GM12878 (cell line): Measurements from ENCODE around the gene ZG16. TPM values are rescaled to one million over a fixed set of nuclear protein-coding genes. Genes with fewer than 3 reads are reported as not detected.

Source experiments
- ATAC-seq: fragments of 200-7000 bp; cut with Tn5 transposase; 3 replicates; pipeline ENCODE4 v1.9.1; 2020; ENCODE audit warnings: mild to moderate bottlenecking, moderate library complexity
- BruUV-seq: library from RNA; stranded (reverse); fragments of 400-500 nt; replicated peaks from 2 replicates; lab custom pipeline; 2021; lab: Mats Ljungman, UMichigan
- CTCF ChIA-PET: fragments of 300-600 bp; sonication (Branson Sonifier 250); formaldehyde crosslinking; extraction: SDS; loops from one replicate; lab custom pipeline; 2021; ENCODE audit warnings: inconsistent platforms; lab: Yijun Ruan, JAX
- POLR2A ChIA-PET: fragments of 350-600 bp; formaldehyde crosslinking; extraction: SDS; loops from one replicate; lab custom pipeline; 2021; ENCODE audit warnings: inconsistent platforms; lab: Charles Lee
- RAD21 ChIA-PET: fragments of 300-600 bp; sonication (Branson Sonifier 250); formaldehyde crosslinking; loops from one replicate; lab custom pipeline; 2023; ENCODE audit warnings: antibody characterized with exemption; ENCODE audit not compliant: unreplicated experiment; lab: Charles Lee
- SMC1A ChIA-PET: fragments of 300-600 bp; sonication (Branson Sonifier 250); formaldehyde crosslinking; loops from one replicate; lab custom pipeline; 2023; ENCODE audit not compliant: unreplicated experiment, uncharacterized antibody; lab: Charles Lee
- DNase-seq: peaks from one replicate; pipeline ENCODE4 v3.0.0-alpha.2; 2011; ENCODE audit warnings: low read depth, low spot score
- FAIRE-seq: peaks from 3 replicates; lab custom pipeline; 2011; peaks lifted over from hg19 to GRCh38; lab: Jason Lieb, UNC
- H2AFZ ChIP-seq: 2 replicates; pipeline ENCODE4 v1.6.0; 2011; ENCODE audit warnings: low read depth, low read length, control low read depth; ENCODE audit not compliant: control insufficient read depth
- H3K27ac ChIP-seq: 2 replicates; pipeline ENCODE4 v1.5.1; 2011; ENCODE audit warnings: control low read depth; ENCODE audit not compliant: control insufficient read depth, insufficient read depth
- H3K27me3 ChIP-seq, 2 experiments: replicated peaks in 1 of 2; 2 replicates each; pipeline versions ENCODE4 v1.6.0 to v1.6.1; 2011; ENCODE audit warnings: low read length in 1 of 2; ENCODE audit not compliant: control insufficient read depth in 2 of 2, insufficient read depth in 2 of 2
- H3K36me3 ChIP-seq, 2 experiments: 2 replicates each; pipeline ENCODE4 v1.5.1; 2011; ENCODE audit warnings: low read length in 1 of 2; ENCODE audit not compliant: control insufficient read depth in 2 of 2, insufficient read depth in 2 of 2
- H3K4me1 ChIP-seq: 2 replicates; pipeline ENCODE4 v1.6.1; 2011; ENCODE audit warnings: mild to moderate bottlenecking, low read length, moderate library complexity, mixed read lengths; ENCODE audit not compliant: control insufficient read depth, insufficient read depth
- H3K4me2 ChIP-seq: 2 replicates; pipeline ENCODE4 v1.6.0; 2011; ENCODE audit warnings: control low read depth; ENCODE audit not compliant: control insufficient read depth, insufficient read depth
- H3K4me3 ChIP-seq: fragments of 200-600 bp; sonication (generic); 2 replicates; pipeline ENCODE4 v1.5.1; 2016
- H3K79me2 ChIP-seq: 2 replicates; pipeline ENCODE4 v1.6.0; 2011; ENCODE audit warnings: low read length; ENCODE audit not compliant: control insufficient read depth, insufficient read depth
- H3K9ac ChIP-seq: 2 replicates; pipeline ENCODE4 v1.8.0; 2011; ENCODE audit warnings: low read length, control low read depth, mixed read lengths; ENCODE audit not compliant: control insufficient read depth, insufficient read depth
- H3K9me3 ChIP-seq: replicated peaks from 3 replicates; pipeline ENCODE4 v1.5.1; 2011; ENCODE audit warnings: mild to moderate bottlenecking, low read length; ENCODE audit not compliant: control insufficient read depth, insufficient read depth
- H4K20me1 ChIP-seq: 2 replicates; pipeline ENCODE4 v1.6.0; 2011; ENCODE audit not compliant: control insufficient read depth, insufficient read depth
- DPF2 ChIP-seq: fragments of 450-650 bp; IDR thresholded peaks from 2 replicates; pipeline ENCODE4 v1.6.1; 2017; ENCODE audit warnings: mild to moderate bottlenecking
- IKZF2 ChIP-seq, 2 experiments: fragments of 450-650 bp; IDR thresholded peaks; 2 replicates each; pipeline ENCODE4 v1.6.1; 2017; ENCODE audit warnings: mild to moderate bottlenecking in 2 of 2, moderate library complexity in 2 of 2
- NFYB ChIP-seq: IDR thresholded peaks from 2 replicates; pipeline ENCODE4 v1.6.1; 2011; ENCODE audit warnings: low read depth, mild to moderate bottlenecking, low read length, improper control_type of control experiment, moderate library complexity; ENCODE audit not compliant: insufficient read depth
- SMARCA5 ChIP-seq: fragments of 450-650 bp; IDR thresholded peaks from 2 replicates; pipeline ENCODE4 v1.6.1; 2017; ENCODE audit warnings: mild to moderate bottlenecking
- SP1 ChIP-seq: IDR thresholded peaks from one replicate; pipeline ENCODE4 v1.6.1; 2011; ENCODE audit warnings: low read depth, low read length
- SUPT20H ChIP-seq: IDR thresholded peaks from 2 replicates; pipeline ENCODE4 v1.6.1; 2011; ENCODE audit warnings: low read depth, mild to moderate bottlenecking, low read length, moderate library complexity, borderline replicate concordance; ENCODE audit not compliant: control insufficient read depth
- WGBS: methylation state at CpG from one replicate; pipeline ENCODE4 v1.1.6; 2016; ENCODE audit warnings: low lambda C conversion rate; ENCODE audit not compliant: insufficient replicate concordance, insufficient coverage; ENCODE audit errors: missing lambda C conversion rate; 5-methylcytosine and 5-hydroxymethylcytosine counted together
- in situ Hi-C: fragments of 300-500 bp; cut with MboI; formaldehyde crosslinking; loops from 9 replicates; pipeline ENCODE4 v1.14.3; 2018; ENCODE audit warnings: mixed read lengths
- intact Hi-C: fragments of 100-400 bp; cut with micrococcal nuclease; formaldehyde crosslinking; loops from one replicate; pipeline ENCODE4 v1.14.2; 2022; ENCODE audit not compliant: unreplicated experiment
- polyA plus RNA-seq, 11 experiments: library from polyadenylated mRNA; depleted of rRNA in 4 of 11; unstranded in 6 of 11; stranded (reverse) in 5 of 11; fragments of >200 nt; fragmentation: Nextera tagmentation in 4 of 11; fragmentation: Illumina TruSeq in 1 of 11; extraction: Ambion mirVana in 4 of 11; extraction: Trizol in 1 of 11; gene quantifications; 1 replicate in 1 of 11; 2 replicates in 10 of 11; pipeline versions ENCODE4 v1.2.1 to v1.2.3, GENCODE V29; 2011 to 2016; ENCODE audit warnings: inconsistent platforms in 2 of 11, missing spikeins in 2 of 11, low read depth in 1 of 11
- total RNA-seq, 4 experiments: library from RNA; depleted of rRNA in 3 of 4; stranded (reverse); fragments of >200 nt in 3 of 4; fragmentation: Illumina TruSeq in 1 of 4; extraction: Trizol in 1 of 4; gene quantifications; 2 replicates each; pipeline versions ENCODE4 v1.2.1 to v1.2.3, GENCODE V29; 2013 to 2021
- TF ChIP-seq, protein P1 (sequence below): fragments of 450-650 bp; IDR thresholded peaks from 2 replicates; pipeline ENCODE4 v1.6.1; 2016; ENCODE audit warnings: mild to moderate bottlenecking

The ZG16 gene
- total and polyA plus RNA-seq, 10 of the 15 experiments (the other 5 are each of a cell fraction or from before 2014, with no cell fraction given), result not detected

- no peaks in the 10 kb centered on the region for H4K20me1 ChIP-seq
- peaks cover 43% of the 10 kb centered on the region for H3K79me2 ChIP-seq
- 0 out of 4 replicates have a peak, but pooled peaks cover 0 to under 1% of the 10 kb centered on the region in 2 experiments for H3K36me3 ChIP-seq
- no peak for TF ChIP-seq SMARCA5
- TF ChIP-seq DPF2, result 0 out of 2 replicates have a peak, but pooled peaks have one; percentile 21
- no peak for TF ChIP-seq SUPT20H
- TF ChIP-seq, protein P1, sequence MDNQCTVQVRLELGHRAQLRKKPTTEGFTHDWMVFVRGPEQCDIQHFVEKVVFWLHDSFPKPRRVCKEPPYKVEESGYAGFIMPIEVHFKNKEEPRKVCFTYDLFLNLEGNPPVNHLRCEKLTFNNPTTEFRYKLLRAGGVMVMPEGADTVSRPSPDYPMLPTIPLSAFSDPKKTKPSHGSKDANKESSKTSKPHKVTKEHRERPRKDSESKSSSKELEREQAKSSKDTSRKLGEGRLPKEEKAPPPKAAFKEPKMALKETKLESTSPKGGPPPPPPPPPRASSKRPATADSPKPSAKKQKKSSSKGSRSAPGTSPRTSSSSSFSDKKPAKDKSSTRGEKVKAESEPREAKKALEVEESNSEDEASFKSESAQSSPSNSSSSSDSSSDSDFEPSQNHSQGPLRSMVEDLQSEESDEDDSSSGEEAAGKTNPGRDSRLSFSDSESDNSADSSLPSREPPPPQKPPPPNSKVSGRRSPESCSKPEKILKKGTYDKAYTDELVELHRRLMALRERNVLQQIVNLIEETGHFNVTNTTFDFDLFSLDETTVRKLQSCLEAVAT, result peak; percentile 94
- TF ChIP-seq NFYB, result no peak
- TF ChIP-seq SP1, result no peak
- 0 out of 4 replicates have a peak, but pooled peaks of 1 of the 2 experiments have one; percentile 11 for TF ChIP-seq IKZF2 (IDR thresholded peaks at IDR 0.05)
- SMC1A ChIA-PET, result interaction anchor here (0.7 to 6.4 kb wide), 12 partner anchors 13 to 147 kb away, joined by 3 to 38 read pairs (median 5); partner anchors contain the start of gene PAGR1
- CTCF ChIA-PET, result interaction anchor here (0.8 to 5.3 kb wide), 22 partner anchors 12 to 266 kb away, joined by 3 to 32 read pairs (median 4); partner anchors contain the start of genes MVP, PAGR1 and ZG16
- POLR2A ChIA-PET, result interaction anchor here (0.6 to 3.3 kb wide), 18 partner anchors 8 to 276 kb away, joined by 3 to 24 read pairs (median 4); partner anchors contain the start of genes ALDOA and MAZ
- peak overlapping the region; percentile 89 for H3K9ac ChIP-seq
- DNase-seq (no peak), FAIRE-seq (no peak), ATAC-seq (peak; percentile 23)
- peak overlapping the region; percentile 95 for H3K27ac ChIP-seq
- peaks cover 15% of the 10 kb centered on the region for H3K4me1 ChIP-seq
- TSS peak; percentile 99 for BruUV-seq
- RAD21 ChIA-PET, result interaction anchor here (0.6 to 1.7 kb wide), 16 partner anchors 13 to 223 kb away, joined by 3 to 8 read pairs (median 4); partner anchors contain the start of gene TAOK2
- H3K4me3 ChIP-seq, result peak overlapping the region; percentile 89
- in situ Hi-C loops (no loop called here), intact Hi-C loops (loop anchor here (1.0 to 5.0 kb wide), 2 partner anchors 16 to 87 kb away; no protein-coding TSS in a partner anchor)
- peak overlapping the region; percentile 87 for H3K4me2 ChIP-seq
- WGBS, result 35% methylated on average over 20 of the region's 20 CpGs
- peak overlapping the region; percentile 94 for H2AFZ ChIP-seq
- H3K9me3 ChIP-seq, result no peaks in the 10 kb centered on the region
- no peaks in the 10 kb centered on the region for H3K27me3 ChIP-seq
Observed at GRCh38 chr16:29789775-29790182, 11.7 kb downstream of the ZG16 start.
